GM12878 (cell line): ENCODE results near the gene AEBP1.

Experiments used
- BCL3 ChIP-seq: IDR thresholded peaks from 2 replicates; pipeline ENCODE4 v1.6.1; 2011; ENCODE audit warnings: borderline replicate concordance, low read depth, mild to moderate bottlenecking, moderate library complexity, low read length; ENCODE audit not compliant: insufficient read depth, poor library complexity, severe bottlenecking
- CTCF ChIP-seq, 3 experiments: IDR thresholded peaks in 2 of 3; conservative IDR thresholded peaks in 1 of 3; 2 replicates each; pipeline ENCODE4 v1.5.1; 2011; ENCODE audit warnings: low read depth in 3 of 3, low read length in 3 of 3, mild to moderate bottlenecking in 3 of 3, control low read depth in 2 of 3, moderate library complexity in 2 of 3, inconsistent platforms in 1 of 3, mixed read lengths in 1 of 3; ENCODE audit not compliant: control insufficient read depth in 2 of 3, insufficient read depth in 1 of 3; ENCODE audit errors: extremely low read depth in 1 of 3
- E4F1 ChIP-seq: fragments of 450-650 bp; IDR thresholded peaks from 2 replicates; pipeline ENCODE4 v1.6.1; 2018; ENCODE audit warnings: borderline replicate concordance, mild to moderate bottlenecking; ENCODE audit not compliant: partially characterized antibody
- ELK1 ChIP-seq: IDR thresholded peaks from 2 replicates; pipeline ENCODE4 v1.6.1; 2012; ENCODE audit warnings: low read depth, low read length, improper control_type of control experiment
- EZH2 ChIP-seq: IDR thresholded peaks from 2 replicates; pipeline ENCODE4 v1.6.1; 2012; ENCODE audit warnings: low read depth, mild to moderate bottlenecking, control low read depth, inconsistent platforms, low read length, borderline replicate concordance; ENCODE audit not compliant: control insufficient read depth
- NFIC ChIP-seq: IDR thresholded peaks from 2 replicates; pipeline ENCODE4 v1.6.1; 2012; ENCODE audit warnings: low read depth, mild to moderate bottlenecking, inconsistent platforms, low read length, moderate library complexity
- SMARCA5 ChIP-seq: fragments of 450-650 bp; IDR thresholded peaks from 2 replicates; pipeline ENCODE4 v1.6.1; 2017; ENCODE audit warnings: mild to moderate bottlenecking
- SP1 ChIP-seq: IDR thresholded peaks from one replicate; pipeline ENCODE4 v1.6.1; 2011; ENCODE audit warnings: low read depth, low read length
- SUZ12 ChIP-seq: fragments of 200-600 bp; sonication (generic); IDR thresholded peaks from one replicate; pipeline ENCODE4 v1.6.1; 2018; ENCODE audit warnings: antibody characterized with exemption, mild to moderate bottlenecking; ENCODE audit not compliant: unreplicated experiment
- YY1 ChIP-seq: IDR thresholded peaks from 2 replicates; pipeline ENCODE4 v1.6.1; 2011; ENCODE audit warnings: low read depth, mild to moderate bottlenecking, low read length
- ZBED1 ChIP-seq: IDR thresholded peaks from 2 replicates; pipeline ENCODE4 v1.6.1; 2016; ENCODE audit warnings: borderline replicate concordance
- ZNF274 ChIP-seq: IDR thresholded peaks from one replicate; pipeline ENCODE4 v1.8.0; 2011; ENCODE audit not compliant: insufficient read length, insufficient read depth
- ZNF384 ChIP-seq: IDR thresholded peaks from 2 replicates; pipeline ENCODE4 v1.6.1; 2012; ENCODE audit warnings: low read depth, mild to moderate bottlenecking, low read length, improper control_type of control experiment, borderline replicate concordance
- ZNF622 ChIP-seq: fragments of 450-650 bp; IDR thresholded peaks from 2 replicates; pipeline ENCODE4 v1.6.1; 2017; ENCODE audit warnings: mild to moderate bottlenecking, inconsistent platforms

GRCh38 chr7:44081266-44081748, 22.8 kb upstream of the AEBP1 start:
- TF ChIP-seq BCL3 (no peak), CTCF (IDR thresholded peaks at IDR 0.05 in 2 of 3, conservative IDR thresholded peaks at IDR 0.05 in 1 of 3; ENCODE audit: control insufficient read depth in 2 of 3, extremely low read depth in 1 of 3, insufficient read depth in 1 of 3, low read depth in 3 of 3, low read length in 3 of 3) (0 out of 6 replicates have a peak, but pooled peaks of 1 of the 3 experiments have one; percentile 8), NFIC (no peak; the same call in 1 of the 2 replicates), ZBED1 (no peak), SMARCA5 (peak; percentile 17; the same call in 1 of the 2 replicates), ZNF384 (peak; percentile 21; the same call in 1 of the 2 replicates), ELK1 (no peak), YY1 (peak; percentile 96), SUZ12 (no peak), E4F1 (no peak), EZH2 (no peak), SP1 (no peak), ZNF274 (no peak), ZNF622 (no peak)
